GM06990 (cell line): ENCODE measurements around the gene UST.

Experiments used
- DNase-seq: peaks from one replicate; pipeline ENCODE4 v3.0.0-alpha.2; 2011; ENCODE audit not compliant: insufficient read length; ENCODE audit errors: extremely low read depth
- H3K27me3 ChIP-seq: replicated peaks from 2 replicates; pipeline ENCODE4 v1.6.0; 2011; ENCODE audit warnings: low read length; ENCODE audit not compliant: control insufficient read depth, insufficient read depth
- H3K36me3 ChIP-seq: 2 replicates; pipeline ENCODE4 v1.5.1; 2011; ENCODE audit warnings: low read length; ENCODE audit not compliant: control insufficient read depth, insufficient read depth
- H3K4me3 ChIP-seq: replicated peaks from 2 replicates; pipeline ENCODE4 v1.5.1; 2011; ENCODE audit warnings: low read depth, mild to moderate bottlenecking, control low read depth, low read length
- TF ChIP-seq, protein P1 (sequence below): IDR thresholded peaks from 2 replicates; pipeline ENCODE4 v1.5.1; 2011; ENCODE audit warnings: low read length, control low read depth, mild to moderate bottlenecking, inconsistent platforms; ENCODE audit not compliant: insufficient read depth, poor library complexity, severe bottlenecking

Gene UST

DNA sequence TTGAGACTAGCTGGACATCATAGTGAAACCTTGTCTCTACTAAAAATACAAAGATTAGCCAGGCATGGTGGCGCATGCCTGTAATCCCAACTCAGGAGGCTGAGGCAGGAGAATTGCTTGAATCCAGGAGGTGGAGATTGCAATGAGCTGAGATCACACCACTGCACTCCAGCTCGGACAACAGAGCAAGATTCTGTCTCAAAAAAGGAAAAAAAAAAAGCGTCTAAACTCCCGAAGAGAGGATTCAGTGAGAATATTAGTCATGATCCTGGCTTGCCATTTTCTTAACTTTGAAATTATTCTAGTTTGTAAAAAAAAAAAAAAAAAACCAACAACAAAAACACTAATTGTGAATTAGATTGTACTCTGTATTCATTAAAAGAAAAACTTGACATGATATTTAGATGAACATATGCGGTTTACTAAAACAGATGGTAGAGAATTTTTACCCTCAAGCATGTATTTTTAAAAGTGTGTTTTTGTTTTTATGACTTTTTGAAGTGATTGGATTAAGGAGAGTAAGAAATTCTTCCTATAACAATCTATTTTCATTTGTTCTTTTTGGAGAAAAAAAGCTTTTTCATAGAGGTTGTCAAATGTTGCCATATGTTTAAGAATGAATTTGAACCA is 80.7 kb downstream of the UST start:
- Histone ChIP-seq H3K4me3 (no peak overlapping the region), H3K27me3 (no peaks in the 10 kb centered on the region), H3K36me3 (no peaks in the 10 kb centered on the region)
- no peak for DNase-seq
- TF ChIP-seq, protein P1, sequence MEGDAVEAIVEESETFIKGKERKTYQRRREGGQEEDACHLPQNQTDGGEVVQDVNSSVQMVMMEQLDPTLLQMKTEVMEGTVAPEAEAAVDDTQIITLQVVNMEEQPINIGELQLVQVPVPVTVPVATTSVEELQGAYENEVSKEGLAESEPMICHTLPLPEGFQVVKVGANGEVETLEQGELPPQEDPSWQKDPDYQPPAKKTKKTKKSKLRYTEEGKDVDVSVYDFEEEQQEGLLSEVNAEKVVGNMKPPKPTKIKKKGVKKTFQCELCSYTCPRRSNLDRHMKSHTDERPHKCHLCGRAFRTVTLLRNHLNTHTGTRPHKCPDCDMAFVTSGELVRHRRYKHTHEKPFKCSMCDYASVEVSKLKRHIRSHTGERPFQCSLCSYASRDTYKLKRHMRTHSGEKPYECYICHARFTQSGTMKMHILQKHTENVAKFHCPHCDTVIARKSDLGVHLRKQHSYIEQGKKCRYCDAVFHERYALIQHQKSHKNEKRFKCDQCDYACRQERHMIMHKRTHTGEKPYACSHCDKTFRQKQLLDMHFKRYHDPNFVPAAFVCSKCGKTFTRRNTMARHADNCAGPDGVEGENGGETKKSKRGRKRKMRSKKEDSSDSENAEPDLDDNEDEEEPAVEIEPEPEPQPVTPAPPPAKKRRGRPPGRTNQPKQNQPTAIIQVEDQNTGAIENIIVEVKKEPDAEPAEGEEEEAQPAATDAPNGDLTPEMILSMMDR, result no peak

DNA sequence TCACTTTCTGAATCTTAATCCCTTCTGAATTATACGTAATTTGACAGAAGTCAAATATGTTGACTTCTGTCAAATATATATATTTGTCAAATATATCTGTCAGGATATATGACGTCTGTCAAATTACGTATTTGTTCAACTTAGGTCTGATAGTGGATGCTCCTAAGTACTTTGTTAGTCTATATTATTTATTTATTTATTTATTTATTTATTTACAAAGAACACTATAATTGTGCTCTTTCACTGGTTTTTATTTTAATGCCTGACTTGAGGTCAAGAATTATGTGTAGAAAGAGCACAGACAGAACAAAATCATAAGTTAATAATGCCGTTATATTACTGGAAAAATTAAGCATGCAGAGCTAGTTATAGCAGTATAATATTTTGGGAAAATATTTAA is 81.2 kb downstream of the UST start:
- Histone ChIP-seq H3K4me3 (no peak overlapping the region), H3K36me3 (no peaks in the 10 kb centered on the region), H3K27me3 (no peaks in the 10 kb centered on the region)
- DNase-seq, result no peak
- TF ChIP-seq, protein P1, result no peak

DNA sequence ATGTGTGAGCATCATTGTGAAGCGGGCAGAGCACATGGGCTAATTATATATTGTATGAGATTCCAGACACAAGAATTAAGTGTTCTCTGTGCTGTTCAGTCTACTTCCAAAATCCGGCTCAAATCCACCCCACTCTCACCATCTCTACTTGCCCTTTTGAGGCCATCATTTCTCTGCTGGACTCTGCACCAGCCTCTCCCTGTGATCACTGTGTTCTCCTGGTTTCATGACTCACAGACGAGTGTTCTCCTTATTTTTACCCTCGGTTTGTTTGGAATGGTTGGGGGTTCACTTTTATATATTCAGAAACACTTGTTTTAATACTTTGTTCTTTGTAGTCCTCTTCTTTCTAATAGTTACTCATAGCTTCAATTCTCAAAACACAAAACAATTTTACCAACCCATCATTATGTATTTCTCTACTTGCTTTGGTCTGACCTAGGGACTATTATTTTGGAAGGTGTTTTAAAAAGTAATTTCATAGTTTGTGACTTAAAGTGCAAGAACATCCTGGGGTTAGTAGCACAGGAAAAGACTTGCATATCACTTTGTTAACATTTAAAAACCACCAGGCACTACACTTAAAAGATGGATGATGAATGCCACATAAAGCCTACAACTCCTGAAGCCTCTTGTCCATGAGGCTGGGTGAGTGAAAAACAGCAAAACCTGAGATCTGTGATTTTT is 82.7 kb downstream of the UST start:
- H3K27me3 ChIP-seq, result no peaks in the 10 kb centered on the region
- TF ChIP-seq, protein P1, result no peak
- no peaks in the 10 kb centered on the region for H3K36me3 ChIP-seq
- H3K4me3 ChIP-seq, result no peak overlapping the region
- no peak for DNase-seq

DNA sequence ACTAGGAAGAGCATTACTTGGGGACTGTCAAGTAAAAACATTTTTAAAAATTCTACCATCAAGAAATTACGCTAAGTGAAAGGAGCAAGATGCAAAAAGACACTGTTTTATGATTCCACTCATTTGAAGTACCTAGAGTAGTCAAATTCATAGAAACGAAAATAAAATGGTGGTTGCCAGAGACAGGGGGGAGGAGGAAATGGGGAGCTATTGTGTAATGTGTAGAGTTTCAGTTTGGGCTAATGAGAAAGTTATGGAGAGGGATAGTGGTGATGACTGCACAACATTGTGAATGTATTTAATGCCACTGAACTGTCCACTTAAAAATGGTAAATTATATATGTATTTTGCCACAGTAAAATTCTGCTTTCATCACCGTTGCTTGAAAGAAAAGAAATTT is 83.8 kb downstream of the UST start:
- H3K4me3 ChIP-seq, result no peak overlapping the region
- no peak for DNase-seq
- H3K27me3 ChIP-seq, result no peaks in the 10 kb centered on the region
- H3K36me3 ChIP-seq, result no peaks in the 10 kb centered on the region
- TF ChIP-seq, protein P1, result no peak

DNA sequence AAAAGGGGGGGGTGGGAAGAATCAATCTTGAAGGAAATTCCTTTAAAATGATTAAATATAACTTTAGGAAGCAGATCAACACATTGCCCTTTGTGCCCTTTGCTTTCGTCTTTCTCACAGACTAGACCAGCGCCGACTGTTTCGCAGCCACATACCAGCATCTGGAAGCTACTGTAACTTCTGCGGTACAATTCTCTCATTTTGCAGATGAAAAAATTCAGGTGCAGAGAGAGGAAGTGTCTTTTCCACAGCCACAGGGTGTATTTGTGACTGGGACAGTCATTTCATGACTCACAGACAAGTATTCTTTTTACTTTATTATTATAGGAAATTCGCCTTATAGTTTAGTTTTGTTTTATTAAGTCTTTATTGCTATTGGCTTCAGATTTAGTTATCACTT is 84.2 kb downstream of the UST start:
- Histone ChIP-seq H3K36me3 (no peaks in the 10 kb centered on the region), H3K4me3 (no peak overlapping the region), H3K27me3 (no peaks in the 10 kb centered on the region)
- TF ChIP-seq, protein P1, result no peak
- no peak for DNase-seq
